DND-41 (cell line): ENCODE measurements around the gene C10orf90.

ENCODE experiments used
- ATAC-seq: fragments of 200-7000 bp; cut with Tn5 transposase; 3 replicates; pipeline ENCODE4 v1.9.1; 2021; ENCODE audit warnings: low read depth; ENCODE audit not compliant: insufficient read depth
- DNase-seq: peaks from one replicate; pipeline ENCODE4 v3.0.0-alpha.2; 2020
- H2AFZ ChIP-seq: 2 replicates; pipeline ENCODE4 v1.6.0; 2012; ENCODE audit warnings: low read depth, low read length
- H3K27ac ChIP-seq: 2 replicates; pipeline ENCODE4 v1.5.1; 2012; ENCODE audit warnings: low read length, inconsistent platforms
- H3K27me3 ChIP-seq: fragments of 200-600 bp; sonication (generic); 2 replicates; pipeline ENCODE4 v1.6.0; 2012; ENCODE audit warnings: low read length, mild to moderate bottlenecking, inconsistent platforms; ENCODE audit not compliant: insufficient read depth, poor library complexity
- H3K36me3 ChIP-seq: 2 replicates; pipeline ENCODE4 v1.5.1; 2012; ENCODE audit warnings: low read length, inconsistent platforms; ENCODE audit not compliant: insufficient read depth
- H3K4me1 ChIP-seq: 2 replicates; pipeline ENCODE4 v1.5.1; 2012; ENCODE audit warnings: mild to moderate bottlenecking, low read length; ENCODE audit not compliant: insufficient read depth
- H3K4me2 ChIP-seq: 2 replicates; pipeline ENCODE4 v1.6.0; 2012; ENCODE audit warnings: mild to moderate bottlenecking, moderate library complexity, low read length, inconsistent platforms; ENCODE audit not compliant: insufficient read depth
- H3K4me3 ChIP-seq, 2 experiments: fragments of 200-600 bp in 1 of 2; shearing (Covaris generic) in 1 of 2; 2 replicates each; pipeline ENCODE4 v1.5.1; 2012 to 2016; ENCODE audit warnings: inconsistent platforms in 2 of 2, low read length in 2 of 2, mild to moderate bottlenecking in 2 of 2, low read depth in 1 of 2, moderate library complexity in 1 of 2
- H3K79me2 ChIP-seq: 2 replicates; pipeline ENCODE4 v1.6.0; 2012; ENCODE audit warnings: low read length, inconsistent platforms; ENCODE audit not compliant: insufficient read depth
- H3K9ac ChIP-seq: 2 replicates; pipeline ENCODE4 v1.6.0; 2012; ENCODE audit warnings: low read depth, mild to moderate bottlenecking, inconsistent platforms, low read length, moderate library complexity
- H3K9me3 ChIP-seq: 2 replicates; pipeline ENCODE4 v1.5.1; 2012; ENCODE audit warnings: low read length, moderate library complexity, mild to moderate bottlenecking, inconsistent platforms; ENCODE audit not compliant: insufficient read depth, severe bottlenecking
- H4K20me1 ChIP-seq: 2 replicates; pipeline ENCODE4 v1.6.0; 2012; ENCODE audit warnings: low read length; ENCODE audit not compliant: insufficient read depth
- CTCF ChIP-seq: IDR thresholded peaks from 2 replicates; pipeline ENCODE4 v1.5.1; 2012; ENCODE audit warnings: borderline replicate concordance, low read length, moderate library complexity, mild to moderate bottlenecking; ENCODE audit not compliant: poor library complexity, severe bottlenecking; ENCODE audit errors: extremely low read depth
- EZH2 ChIP-seq: IDR thresholded peaks from 3 replicates; pipeline ENCODE4 v1.6.1; 2012; ENCODE audit warnings: borderline replicate concordance, low read depth, mild to moderate bottlenecking, moderate library complexity, low read length, inconsistent platforms; ENCODE audit not compliant: severe bottlenecking

Gene C10orf90

GRCh38 chr10:126454045-126454751, 216.3 kb downstream of the C10orf90 start:
- Histone ChIP-seq H3K79me2 (no peaks in the 10 kb centered on the region), H3K4me2 (no peak overlapping the region), H3K27me3 (no peaks in the 10 kb centered on the region), H3K36me3 (no peaks in the 10 kb centered on the region), H2AFZ (no peak overlapping the region), H3K9ac (no peak overlapping the region), H3K27ac (no peak overlapping the region), H3K4me3 (no peak overlapping the region), H3K4me1 (no peaks in the 10 kb centered on the region), H3K9me3 (no peaks in the 10 kb centered on the region), H4K20me1 (no peaks in the 10 kb centered on the region; the same call in 1 of the 2 replicates)
- DNase-seq = no peak
- no peak for ATAC-seq
- no peak for TF ChIP-seq CTCF
- no peak for TF ChIP-seq EZH2

GRCh38 chr10:126452245-126452644, 218.2 kb downstream of the C10orf90 start:
- Histone ChIP-seq H3K4me3 (no peak overlapping the region), H2AFZ (no peak overlapping the region), H3K27me3 (no peaks in the 10 kb centered on the region), H3K27ac (no peak overlapping the region), H3K4me1 (no peaks in the 10 kb centered on the region), H3K79me2 (no peaks in the 10 kb centered on the region), H3K9ac (no peak overlapping the region), H3K4me2 (no peak overlapping the region), H4K20me1 (no peaks in the 10 kb centered on the region), H3K9me3 (no peaks in the 10 kb centered on the region), H3K36me3 (no peaks in the 10 kb centered on the region)
- no peak for DNase-seq
- no peak for ATAC-seq
- no peak for TF ChIP-seq CTCF
- TF ChIP-seq EZH2 = no peak

GRCh38 chr10:126448091-126448490, 222.4 kb downstream of the C10orf90 start:
- Histone ChIP-seq H3K9me3 (no peaks in the 10 kb centered on the region), H3K79me2 (no peaks in the 10 kb centered on the region), H3K9ac (no peak overlapping the region), H2AFZ (no peak overlapping the region), H3K27ac (no peak overlapping the region), H3K36me3 (no peaks in the 10 kb centered on the region), H3K4me2 (no peak overlapping the region), H3K27me3 (no peaks in the 10 kb centered on the region), H3K4me3 (no peak overlapping the region), H4K20me1 (no peaks in the 10 kb centered on the region), H3K4me1 (no peaks in the 10 kb centered on the region)
- ATAC-seq (no peak), DNase-seq (no peak)
- no peak for TF ChIP-seq EZH2
- no peak for TF ChIP-seq CTCF
